Ishikawa (cell line): ENCODE measurements around the gene PNPLA7.

Experiments
- CEBPB ChIP-seq: IDR thresholded peaks from 2 replicates; pipeline ENCODE4 v1.6.1; 2012
- CREB1 ChIP-seq: IDR thresholded peaks from 2 replicates; pipeline ENCODE4 v1.6.1; 2012; ENCODE audit warnings: low read depth
- EGR1 ChIP-seq: IDR thresholded peaks from 2 replicates; pipeline ENCODE4 v1.6.1; 2012
- EP300 ChIP-seq: IDR thresholded peaks from 2 replicates; pipeline ENCODE4 v1.6.1; 2012; ENCODE audit warnings: borderline replicate concordance
- FOXM1 ChIP-seq: IDR thresholded peaks from 2 replicates; pipeline ENCODE4 v1.6.1; 2012; ENCODE audit warnings: low read depth, borderline replicate concordance
- NFIC ChIP-seq: IDR thresholded peaks from 2 replicates; pipeline ENCODE4 v1.6.1; 2012
- RAD21 ChIP-seq: IDR thresholded peaks from 2 replicates; pipeline ENCODE4 v1.6.1; 2012; ENCODE audit warnings: low read depth
- TAF1 ChIP-seq: IDR thresholded peaks from 2 replicates; pipeline ENCODE4 v1.6.1; 2012; ENCODE audit warnings: low read depth, mild to moderate bottlenecking
- TCF12 ChIP-seq: IDR thresholded peaks from 2 replicates; pipeline ENCODE4 v1.6.1; 2012; ENCODE audit warnings: low read depth
- TEAD4 ChIP-seq: IDR thresholded peaks from 2 replicates; pipeline ENCODE4 v1.6.1; 2012
- YY1 ChIP-seq: IDR thresholded peaks from 2 replicates; pipeline ENCODE4 v1.6.1; 2012; ENCODE audit warnings: low read depth
- ZBTB7A ChIP-seq: IDR thresholded peaks from 2 replicates; pipeline ENCODE4 v1.6.1; 2012; ENCODE audit warnings: low read depth
- TF ChIP-seq, protein P1 (sequence below): IDR thresholded peaks from 2 replicates; pipeline ENCODE4 v1.6.1; 2012
- TF ChIP-seq, protein P2 (sequence below): IDR thresholded peaks from 2 replicates; pipeline ENCODE4 v1.6.1; 2012
- TF ChIP-seq, protein P3 (sequence below): IDR thresholded peaks from 2 replicates; pipeline ENCODE4 v1.6.1; 2012; ENCODE audit warnings: low read depth, mild to moderate bottlenecking

The PNPLA7 gene

DNA sequence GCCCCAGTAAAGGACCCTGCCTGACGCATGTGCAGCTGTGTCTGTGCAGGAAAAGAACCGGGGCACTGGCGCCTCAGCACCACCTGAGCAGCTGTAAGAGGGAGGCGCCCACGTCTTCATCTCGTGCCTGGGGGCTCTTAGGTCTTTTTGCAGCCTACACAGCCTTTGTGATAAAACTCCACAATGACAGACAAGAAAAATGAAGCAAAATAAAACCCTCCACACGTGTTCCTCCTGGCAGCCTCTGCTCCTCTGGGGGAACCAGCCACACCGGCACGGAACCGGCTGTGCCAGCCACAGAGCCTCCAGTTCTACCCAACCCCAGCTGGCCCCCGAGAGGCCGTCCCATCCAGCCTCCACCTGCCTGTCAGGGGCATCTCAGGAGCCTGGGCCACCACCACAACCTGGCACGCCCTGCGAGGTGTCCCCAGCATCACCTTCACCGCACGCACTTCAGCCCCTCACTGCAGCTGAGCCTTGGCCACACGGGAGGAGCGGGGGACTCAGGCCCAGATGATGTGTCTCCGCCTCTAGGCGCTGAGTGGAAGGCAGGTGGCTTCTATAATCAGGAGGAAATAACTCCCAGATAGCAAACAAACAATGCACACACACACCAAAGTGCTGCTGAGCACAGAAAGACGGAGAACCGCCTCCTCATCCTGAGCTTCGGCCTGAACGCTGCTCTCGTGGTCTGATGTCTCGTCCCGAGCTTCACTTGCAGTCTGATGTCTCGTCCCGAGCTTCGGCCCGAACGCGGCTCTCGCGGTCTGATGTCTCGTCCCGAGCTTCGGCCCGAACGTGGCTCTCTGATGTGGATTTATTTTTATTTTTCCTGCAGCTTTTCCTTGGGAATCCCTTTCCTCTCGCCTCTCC is 62.5 kb downstream of the PNPLA7 start:
- TF ChIP-seq, protein P1, sequence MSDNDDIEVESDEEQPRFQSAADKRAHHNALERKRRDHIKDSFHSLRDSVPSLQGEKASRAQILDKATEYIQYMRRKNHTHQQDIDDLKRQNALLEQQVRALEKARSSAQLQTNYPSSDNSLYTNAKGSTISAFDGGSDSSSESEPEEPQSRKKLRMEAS = no peak
- TF ChIP-seq TCF12 = no peak

DNA sequence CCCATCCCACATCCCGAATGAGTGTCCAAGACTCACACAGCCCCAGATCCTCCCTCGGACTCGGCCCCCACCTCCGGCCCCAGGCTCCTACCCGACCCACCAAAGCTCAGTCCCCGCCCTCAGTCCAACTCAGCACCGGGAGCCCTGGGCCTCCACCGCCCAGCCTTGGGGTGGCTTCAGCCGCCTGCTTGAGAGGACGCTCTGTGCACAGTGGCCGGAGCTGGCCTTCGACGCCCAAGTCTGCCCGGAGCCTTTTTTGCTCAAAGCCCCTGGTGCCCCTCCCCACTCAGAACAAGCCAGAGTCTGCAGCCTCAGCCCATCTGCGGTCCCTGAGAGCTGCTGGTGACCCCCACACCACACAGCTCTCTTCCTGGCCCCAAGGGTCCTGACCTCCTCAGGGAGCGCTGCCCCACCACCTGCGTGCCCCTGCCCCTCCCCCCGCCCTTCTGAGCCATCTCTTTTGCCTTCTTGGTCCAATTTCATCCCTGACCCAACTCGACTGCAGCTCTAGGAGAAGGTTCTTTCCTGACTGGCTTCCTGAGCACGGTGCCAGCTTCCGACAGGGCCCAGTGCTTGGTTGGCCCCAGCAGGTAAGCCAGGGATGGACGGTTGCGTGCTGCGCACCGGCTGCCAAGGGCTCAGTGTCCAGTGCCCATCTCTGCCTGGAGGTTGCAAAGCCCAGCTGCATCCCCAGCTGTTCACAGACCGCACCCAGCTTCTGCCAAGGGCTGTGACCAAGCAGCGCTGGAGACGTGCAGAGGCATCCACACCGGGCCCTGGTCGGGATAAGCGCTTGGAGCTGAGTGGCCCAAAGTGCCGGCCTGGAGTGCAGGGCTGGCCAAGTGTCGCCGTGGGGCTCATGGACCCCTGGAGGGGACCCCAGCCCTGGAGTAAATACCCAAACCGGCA is 63.4 kb downstream of the PNPLA7 start:
- TF ChIP-seq TCF12 (no peak), TAF1 (no peak)

DNA sequence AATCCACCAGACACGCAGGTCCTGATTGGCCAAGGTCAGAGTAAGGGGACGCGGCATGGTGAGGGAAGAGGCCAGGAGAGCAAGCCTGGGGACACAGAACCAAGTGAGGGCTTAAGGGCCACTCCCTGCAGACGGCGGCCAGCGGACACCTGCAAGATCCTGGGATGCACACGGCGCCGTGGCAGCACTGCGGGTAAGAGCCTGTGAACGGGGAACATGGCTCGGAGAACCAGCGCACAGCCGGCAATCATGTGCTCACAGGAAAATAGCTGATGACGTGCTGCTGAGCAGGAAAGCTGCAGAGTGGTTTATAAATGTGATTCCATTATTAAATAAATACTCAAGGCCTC is 64.1 kb downstream of the PNPLA7 start:
- TF ChIP-seq, protein P2, sequence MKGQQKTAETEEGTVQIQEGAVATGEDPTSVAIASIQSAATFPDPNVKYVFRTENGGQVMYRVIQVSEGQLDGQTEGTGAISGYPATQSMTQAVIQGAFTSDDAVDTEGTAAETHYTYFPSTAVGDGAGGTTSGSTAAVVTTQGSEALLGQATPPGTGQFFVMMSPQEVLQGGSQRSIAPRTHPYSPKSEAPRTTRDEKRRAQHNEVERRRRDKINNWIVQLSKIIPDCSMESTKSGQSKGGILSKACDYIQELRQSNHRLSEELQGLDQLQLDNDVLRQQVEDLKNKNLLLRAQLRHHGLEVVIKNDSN = no peak
- no peak for TF ChIP-seq EGR1
- TF ChIP-seq YY1 = no peak
- TF ChIP-seq, protein P1 = no peak

DNA sequence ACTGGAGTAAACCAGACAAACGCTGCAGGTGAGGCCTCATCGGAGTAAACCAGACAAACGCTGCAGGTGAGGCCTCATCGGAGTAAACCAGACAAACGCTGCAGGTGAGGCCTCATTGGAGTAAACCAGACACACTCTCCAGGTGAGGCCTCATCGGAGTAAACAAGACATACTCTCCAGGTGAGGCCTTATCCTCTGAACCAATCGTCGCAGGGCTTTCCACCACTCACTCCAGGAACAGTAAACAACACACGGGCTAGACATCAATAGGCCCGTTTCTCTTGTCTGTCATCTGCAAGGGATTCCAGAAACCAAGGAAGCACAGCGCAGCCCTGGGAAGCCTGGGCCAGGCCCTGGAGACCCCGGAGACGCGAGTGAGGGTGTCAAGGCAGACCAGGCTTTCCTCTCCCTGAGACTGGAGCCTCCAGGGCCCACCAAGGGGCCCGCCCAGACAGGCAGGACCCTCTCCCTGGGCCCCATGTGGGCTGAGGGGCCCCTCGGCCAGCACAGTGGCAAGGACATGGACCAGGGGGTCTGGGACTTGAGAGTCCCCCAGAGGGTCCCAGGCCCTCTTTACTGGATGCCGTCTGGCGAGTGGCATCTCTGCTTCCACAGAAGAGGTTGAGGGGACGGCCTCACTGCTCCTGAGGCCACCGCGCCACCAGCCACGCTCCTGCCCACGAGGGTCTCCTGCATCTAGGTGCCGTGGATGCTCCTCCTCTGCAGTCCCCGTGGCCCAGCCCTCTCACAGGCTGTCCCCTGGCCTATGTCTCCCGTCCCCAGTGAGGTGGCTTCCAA is 64.7 kb downstream of the PNPLA7 start:
- TF ChIP-seq EP300 (no peak), RAD21 (no peak), NFIC (no peak), TCF12 (no peak), EGR1 (no peak), YY1 (no peak), TEAD4 (no peak), CEBPB (no peak), FOXM1 (no peak), CREB1 (no peak)
- TF ChIP-seq, protein P1 = no peak
- TF ChIP-seq, protein P3, sequence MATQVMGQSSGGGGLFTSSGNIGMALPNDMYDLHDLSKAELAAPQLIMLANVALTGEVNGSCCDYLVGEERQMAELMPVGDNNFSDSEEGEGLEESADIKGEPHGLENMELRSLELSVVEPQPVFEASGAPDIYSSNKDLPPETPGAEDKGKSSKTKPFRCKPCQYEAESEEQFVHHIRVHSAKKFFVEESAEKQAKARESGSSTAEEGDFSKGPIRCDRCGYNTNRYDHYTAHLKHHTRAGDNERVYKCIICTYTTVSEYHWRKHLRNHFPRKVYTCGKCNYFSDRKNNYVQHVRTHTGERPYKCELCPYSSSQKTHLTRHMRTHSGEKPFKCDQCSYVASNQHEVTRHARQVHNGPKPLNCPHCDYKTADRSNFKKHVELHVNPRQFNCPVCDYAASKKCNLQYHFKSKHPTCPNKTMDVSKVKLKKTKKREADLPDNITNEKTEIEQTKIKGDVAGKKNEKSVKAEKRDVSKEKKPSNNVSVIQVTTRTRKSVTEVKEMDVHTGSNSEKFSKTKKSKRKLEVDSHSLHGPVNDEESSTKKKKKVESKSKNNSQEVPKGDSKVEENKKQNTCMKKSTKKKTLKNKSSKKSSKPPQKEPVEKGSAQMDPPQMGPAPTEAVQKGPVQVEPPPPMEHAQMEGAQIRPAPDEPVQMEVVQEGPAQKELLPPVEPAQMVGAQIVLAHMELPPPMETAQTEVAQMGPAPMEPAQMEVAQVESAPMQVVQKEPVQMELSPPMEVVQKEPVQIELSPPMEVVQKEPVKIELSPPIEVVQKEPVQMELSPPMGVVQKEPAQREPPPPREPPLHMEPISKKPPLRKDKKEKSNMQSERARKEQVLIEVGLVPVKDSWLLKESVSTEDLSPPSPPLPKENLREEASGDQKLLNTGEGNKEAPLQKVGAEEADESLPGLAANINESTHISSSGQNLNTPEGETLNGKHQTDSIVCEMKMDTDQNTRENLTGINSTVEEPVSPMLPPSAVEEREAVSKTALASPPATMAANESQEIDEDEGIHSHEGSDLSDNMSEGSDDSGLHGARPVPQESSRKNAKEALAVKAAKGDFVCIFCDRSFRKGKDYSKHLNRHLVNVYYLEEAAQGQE = no peak
- TF ChIP-seq, protein P2 = no peak

DNA sequence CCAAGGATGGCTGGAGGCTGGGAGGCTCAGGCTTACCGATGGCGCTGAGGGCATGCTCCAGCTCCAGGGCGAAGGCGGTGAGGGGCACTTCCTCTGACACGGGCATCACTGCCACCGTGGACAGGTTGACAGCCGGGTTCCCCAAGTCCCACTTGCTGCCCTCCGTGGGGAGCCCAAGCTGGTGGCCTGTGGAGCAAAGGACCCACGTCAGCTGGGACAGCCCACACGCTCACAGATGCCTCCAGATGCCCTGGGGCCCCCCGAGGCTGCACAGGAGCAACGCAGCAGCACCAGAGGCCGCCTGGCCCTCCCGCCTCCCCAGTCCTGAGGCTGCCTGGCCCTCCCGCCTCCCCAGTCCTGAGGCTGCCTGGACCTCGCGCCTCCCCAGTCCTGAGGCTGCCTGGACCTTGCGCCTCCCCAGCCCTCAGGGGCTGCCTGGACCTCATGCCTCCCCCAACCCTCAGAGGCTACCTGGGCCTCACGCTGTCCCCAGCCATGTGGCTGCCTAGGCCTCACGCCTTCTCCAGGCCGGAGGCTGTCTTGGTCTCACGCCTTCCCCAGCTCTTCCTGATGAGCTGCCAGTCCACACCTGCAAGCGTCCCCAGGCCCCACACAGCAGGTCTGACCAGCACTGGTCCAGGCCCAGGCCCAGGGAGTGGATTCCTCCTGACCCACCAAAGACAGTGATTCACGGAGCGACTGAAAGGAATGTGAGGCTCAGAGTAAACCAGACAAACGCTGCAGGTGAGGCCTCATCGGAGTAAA is 65.5 kb downstream of the PNPLA7 start:
- TF ChIP-seq TEAD4 (no peak), EGR1 (no peak), RAD21 (no peak), CREB1 (no peak), TCF12 (no peak), CEBPB (no peak), TAF1 (no peak), FOXM1 (no peak), EP300 (no peak), ZBTB7A (no peak), NFIC (no peak), YY1 (no peak)
- TF ChIP-seq, protein P3 = no peak
- TF ChIP-seq, protein P2 = no peak
- TF ChIP-seq, protein P1 = no peak
